ENCODE data around the gene XYLT1.

XYLT1 gene

DNA sequence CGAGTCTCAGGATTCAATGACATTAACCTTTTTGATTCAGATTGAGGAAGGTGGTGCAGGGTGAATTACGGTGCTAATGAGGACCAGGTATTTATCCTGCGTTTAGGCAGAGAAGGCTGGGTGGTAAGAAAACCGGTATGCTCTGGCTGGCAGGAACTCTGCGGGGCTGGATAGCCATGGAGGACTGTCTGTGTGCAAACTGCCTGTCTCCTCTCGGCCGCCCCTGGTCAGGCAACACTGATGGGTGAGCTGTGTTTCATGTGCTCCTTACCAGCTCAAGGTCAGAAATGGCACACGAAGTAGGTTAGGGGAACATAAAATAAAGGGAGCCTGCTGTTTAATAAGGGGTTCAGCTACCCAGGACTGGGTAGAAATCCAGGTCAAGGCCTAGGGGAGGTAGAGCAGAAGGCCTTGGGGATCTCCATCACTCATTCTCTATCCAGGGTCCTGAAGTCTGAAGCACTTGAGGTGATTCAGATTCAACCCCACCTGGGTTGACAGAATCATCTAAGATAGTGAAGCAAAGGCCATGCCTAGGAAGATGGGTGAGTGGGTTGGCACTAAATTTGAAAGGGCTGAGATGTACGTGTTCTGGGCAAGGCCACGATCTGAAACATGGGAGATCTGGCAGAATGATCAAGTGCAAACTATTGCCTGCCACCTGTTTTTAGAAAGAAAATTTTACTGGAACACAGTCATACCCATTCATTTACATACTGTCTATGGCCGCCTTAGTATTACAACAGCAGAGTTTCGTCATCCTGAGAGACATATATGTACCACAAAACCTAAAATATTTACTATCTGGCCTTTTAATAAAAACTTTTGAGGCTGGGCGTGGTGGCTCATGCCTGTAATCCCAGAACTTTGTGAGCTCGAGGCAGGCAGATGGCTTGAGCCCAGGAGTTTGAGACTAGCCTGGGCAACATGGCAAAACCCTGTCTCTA, 292.5 kb downstream of the XYLT1 start:
- peak; percentile 60 for DNase-seq

DNA sequence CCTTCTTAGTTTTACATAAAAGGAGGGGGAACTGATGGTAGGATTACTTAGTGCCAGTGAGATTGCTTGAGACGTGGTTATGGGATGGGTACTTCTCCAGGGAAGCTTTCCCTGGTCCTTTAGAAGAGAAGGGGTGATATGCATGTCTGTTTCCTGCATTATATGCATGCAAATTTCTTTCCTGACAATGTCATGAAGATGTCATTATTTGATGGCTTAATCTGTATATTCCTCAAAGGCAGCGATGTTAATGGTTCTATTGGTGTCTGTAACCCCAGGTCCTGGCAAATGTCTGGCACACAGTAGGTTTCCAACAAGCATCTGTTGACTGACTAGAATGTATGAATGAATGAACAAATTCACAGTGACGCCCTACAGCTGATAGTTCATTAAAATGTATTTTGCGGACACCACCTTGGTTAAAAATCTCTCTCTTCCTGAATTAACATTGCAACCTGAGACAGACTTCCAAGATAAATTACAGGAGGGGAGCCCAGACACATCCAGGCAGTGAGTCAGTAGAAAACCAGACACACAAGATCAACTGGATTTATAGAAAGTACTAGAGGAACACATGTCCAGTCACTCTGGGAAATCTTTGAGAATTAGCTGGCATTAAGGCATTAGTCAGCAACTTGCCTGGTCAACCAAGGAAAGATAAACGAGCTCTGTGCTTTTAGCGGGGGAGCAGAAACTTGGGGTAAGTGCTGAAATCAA, 293.4 kb downstream of the XYLT1 start:
- DNase-seq, result peak; percentile 90

DNA sequence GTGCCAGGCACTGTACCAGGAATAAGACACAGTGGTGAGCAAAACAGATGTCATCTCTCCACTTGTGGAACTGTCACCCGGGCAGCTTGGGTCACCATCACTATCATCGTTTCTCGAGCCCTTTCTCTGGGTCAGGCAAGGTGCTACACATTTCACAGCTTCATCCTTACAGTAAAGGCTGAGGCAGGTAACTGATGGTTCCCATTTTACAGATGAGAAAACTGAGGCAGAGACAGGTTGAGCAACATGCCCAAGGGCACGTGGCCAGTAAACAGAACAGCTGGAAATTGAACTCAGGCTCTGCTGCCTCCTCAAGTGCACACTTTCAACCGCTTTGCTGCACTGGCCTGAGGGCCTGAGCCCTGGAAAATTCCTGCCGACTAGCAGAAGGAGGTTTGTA, 294.6 kb downstream of the XYLT1 start:
- DNase-seq, result no peak

DNA sequence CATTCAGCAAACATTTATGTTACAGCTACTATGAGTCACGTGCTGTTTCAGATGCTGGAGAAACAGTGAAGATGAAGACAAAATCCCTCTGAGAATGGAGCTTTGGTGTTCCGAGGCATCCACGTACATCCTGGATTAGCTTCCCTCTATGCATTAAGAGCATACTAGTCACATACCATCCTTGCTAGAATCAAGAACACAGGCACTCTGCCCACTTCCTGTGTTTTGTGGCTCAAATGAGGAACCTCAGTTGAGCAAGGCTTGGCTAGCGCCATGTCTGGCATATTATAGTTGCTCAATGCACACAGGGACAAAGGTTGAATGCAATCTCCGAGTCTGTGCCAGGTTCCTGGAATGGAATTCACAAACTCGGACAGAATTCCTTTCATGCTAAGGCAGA, 297.5 kb downstream of the XYLT1 start:
- peak; percentile 96 for DNase-seq

DNA sequence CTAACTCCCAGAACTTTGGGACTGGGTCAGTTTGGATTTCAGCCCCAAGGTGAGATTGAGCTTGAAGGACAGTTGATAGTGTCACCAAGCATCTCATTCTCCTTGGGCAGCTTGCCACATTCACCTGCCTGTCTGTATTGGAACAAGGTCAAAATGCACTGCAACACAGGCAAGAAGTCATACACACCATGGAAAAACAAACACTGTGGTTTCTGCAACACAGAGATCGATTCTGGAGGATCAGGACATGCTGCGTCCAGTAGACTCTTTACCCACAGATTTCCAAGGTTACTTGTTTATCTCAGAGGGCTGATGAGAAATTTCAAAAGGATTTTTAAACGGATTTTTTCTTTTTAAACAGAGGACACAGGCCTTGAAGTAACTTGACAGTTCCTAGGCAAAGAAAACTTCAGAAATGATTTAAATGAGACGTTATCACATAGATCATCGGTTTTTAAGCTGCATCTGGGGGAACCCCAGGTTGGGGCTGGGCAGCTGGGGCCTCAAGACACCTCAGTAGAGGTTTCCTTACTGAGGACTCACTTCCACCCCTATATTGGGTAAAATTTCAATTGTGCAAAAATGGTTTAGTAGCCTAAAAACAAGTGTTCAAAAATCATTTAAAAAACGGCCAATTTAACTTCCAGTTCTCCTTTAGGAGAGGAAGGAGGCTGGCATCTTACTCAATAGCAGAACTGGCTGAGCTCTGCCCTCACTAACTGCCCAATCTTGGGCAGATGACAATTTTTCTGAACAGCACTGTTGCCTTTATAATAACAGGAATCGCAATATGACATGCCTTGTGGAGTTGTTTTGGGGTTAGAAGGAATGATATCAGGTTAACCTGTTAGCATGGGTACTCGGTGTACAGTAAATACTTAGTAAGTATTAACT, 299.3 kb downstream of the XYLT1 start:
- DNase-seq, result no peak

DNA sequence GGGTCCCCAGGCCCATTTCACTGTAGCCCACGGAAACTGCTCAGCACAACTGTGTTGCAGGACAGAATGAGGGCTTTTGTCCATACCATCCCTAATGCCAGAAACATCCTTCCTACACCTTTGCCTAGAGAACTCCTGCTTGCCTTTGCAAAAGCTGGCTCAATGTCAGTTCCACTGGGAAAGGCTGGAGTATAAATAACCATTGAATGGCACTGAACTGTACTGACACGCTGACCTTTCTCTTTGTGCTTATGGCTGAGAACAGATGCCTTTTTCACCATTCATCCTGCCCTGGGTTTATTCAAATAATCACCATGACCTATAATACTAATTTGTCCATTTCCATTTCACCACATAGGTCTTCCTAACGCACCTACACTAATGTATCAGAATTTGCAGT, 300.3 kb downstream of the XYLT1 start:
- DNase-seq, result no peak

DNA sequence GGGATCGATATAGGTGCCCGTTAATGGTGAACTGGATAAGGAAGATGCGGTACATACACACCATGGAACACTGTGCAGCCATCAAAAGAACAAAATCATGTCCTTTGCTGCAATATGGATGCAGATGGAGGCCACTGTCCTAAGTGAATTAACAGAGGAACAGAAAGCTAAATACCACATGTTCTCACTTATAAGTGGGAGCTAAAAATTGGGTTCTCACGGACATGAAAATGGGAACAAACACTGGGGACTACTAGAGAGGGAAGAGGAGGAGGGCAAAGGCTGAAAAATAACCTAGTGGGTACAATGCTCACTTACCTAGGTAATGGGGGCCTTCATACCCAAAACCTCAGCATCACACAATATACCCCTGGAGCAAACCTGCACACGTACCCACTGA, 302.6 kb downstream of the XYLT1 start:
- DNase-seq, result no peak

DNA sequence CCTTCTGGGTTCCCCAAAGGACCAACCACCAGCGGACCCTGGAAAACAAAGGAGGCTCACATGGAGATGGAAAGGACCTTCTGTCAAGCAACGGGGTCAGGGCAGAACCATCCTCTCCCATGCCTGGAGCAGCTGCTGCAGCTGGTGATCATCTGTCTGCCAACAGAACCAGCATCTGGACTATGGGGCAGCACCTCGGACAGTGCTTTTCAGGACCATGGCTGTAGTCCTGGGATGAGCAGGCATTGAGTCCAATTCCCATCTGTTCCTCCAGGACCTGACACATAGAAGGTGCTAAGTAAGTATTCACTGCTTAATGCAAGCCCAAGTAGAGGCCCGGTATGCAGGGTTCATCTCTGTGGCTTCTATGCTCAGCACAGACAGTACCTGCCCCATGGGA, 304.7 kb downstream of the XYLT1 start:
- DNase-seq, result no peak

DNA sequence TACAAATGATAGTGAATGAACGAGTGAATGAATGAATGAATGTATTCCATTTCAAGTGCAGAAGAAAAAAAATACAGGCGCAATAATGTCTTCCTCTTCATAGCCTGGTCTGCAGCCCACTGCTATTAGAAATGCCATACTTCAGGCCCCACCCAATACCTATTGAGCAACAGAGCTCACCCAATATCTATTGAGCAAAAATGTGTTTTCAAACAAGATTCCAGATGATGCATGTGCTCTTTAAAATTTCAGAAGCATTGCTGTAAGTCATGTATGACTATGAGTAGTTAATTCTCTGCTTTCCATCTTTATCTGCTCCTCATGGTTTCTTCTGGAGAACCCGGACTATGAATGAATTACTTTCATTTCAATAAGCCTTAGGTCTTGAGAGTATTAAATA, 308.2 kb downstream of the XYLT1 start:
- no peak for DNase-seq

DNA sequence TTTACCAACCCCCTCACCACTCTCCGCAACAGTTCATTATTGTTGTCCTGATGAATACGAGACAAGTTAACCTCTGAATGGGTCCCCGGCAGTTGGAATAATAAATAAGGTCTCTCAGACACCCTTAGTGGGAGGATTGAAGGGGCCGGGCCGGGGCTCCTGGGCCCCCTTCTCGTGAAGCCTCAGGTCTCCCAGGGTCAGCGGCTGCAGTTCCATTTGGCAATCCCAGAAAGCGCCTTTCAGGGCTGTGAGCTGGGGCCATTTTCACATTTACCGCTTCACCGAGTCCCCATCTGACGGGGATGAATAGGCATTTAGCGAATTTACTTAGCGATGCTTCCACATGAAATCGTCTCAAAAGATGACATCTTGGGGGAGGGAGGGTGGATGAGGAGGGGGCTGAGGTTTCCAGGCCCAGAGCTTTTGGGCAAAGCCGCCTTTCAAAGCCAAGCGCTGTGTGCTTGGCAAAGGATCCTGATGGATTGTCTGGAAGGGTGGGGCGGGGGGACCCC, 309.8 kb downstream of the XYLT1 start:
- DNase-seq, result no peak

DNA sequence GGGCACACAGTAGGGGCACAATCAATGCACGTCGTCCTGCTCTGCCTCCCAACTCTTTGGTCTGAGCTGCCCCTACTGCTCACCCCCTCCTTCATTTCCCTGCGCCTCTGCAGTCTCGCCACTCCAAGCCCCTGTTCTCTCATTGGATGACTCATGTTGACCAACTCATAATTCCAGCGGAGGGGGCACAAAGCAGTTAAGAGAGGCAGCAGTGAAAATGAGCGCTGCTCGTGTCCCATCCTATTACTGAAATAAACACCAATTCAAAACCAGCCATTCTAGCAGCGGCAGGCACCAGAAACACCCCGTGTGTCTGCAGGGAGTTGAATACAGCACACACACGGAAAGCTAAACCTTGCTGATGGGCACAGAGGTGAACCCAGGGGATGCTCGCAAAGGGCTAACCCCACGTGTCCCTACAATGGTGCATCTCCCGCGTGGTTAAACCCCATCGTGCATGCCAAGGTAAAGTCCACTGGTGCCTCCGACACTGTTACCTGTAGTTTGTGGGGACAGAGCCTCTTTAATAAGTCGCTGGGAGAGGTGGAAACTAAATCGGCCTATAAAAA, 310.4 kb downstream of the XYLT1 start:
- DNase-seq, result peak; percentile 68

DNA sequence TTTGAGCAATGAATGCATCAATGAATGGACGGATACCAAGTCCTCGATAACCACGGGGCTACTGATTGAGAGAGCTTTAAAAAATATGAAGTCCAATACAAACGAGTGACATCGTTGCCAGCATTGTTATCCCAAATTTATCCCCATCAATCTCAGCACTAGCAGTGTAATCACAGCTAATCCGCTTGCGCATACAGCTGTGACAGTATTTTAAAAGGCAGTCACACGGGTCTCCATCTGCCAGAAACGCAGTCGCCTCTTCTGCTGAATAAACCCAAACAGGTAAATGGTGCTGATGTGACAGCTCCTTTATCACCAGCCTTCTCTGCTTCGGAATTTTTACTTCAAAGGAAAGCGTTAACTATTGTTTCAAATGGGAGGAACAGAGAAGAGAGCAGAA, 311.1 kb downstream of the XYLT1 start:
- DNase-seq, result no peak

DNA sequence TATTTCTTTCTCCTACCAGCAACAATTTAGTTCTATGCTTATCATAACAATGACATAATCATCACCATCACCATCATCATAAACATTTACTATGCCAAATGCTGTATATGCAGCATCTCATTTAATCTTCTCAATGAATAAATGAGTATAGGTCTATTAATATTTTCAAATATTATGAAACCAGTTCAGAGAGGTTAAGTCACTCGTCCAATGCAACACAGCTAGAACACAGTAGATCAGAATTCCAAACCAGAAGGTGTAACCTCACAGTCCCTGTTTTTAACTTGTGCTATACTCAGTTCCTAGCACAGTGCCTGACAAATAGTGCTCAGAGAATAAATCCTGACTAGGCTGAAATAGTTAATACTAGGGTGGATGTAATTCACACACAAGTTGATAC, 314.8 kb downstream of the XYLT1 start:
- no peak for DNase-seq

DNA sequence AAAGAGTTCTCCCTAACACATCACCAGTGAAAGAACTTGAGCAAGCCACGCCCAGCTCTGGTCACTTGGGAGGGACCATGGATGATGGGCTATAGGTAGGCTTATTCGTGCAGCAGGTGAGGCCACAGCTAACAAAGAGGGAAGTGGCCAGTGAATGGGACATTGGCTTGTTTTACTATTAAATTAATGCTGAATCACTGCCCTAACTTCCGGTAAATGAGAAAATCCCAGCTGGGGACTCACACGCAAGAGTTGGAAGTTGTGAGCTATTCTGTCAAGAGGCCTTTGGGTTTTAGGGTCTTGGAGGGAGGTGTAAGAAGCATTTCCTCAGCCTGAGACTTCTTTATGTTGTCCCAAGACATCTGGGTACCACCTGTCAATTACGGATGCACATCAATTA, 315.3 kb downstream of the XYLT1 start:
- no peak for DNase-seq

DNA sequence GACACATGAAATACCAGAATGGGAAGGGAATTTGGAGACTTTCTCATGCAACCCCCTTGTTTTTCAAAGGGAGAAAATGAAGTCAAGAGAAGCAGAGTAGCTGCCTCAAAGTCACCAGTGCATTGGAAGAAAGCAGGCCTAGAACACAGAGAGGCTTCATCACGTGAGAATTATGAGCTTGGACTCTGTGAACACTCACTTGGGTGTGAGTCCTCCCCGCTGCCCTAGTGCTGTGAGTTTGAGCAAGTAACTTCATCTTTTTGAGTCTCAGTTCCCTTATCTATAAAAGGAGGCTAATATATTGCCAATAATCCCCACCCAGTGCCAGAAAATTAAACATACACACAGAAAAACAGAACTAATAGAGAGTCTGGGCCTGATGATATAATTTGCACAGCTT, 315.8 kb downstream of the XYLT1 start:
- no peak for DNase-seq

DNA sequence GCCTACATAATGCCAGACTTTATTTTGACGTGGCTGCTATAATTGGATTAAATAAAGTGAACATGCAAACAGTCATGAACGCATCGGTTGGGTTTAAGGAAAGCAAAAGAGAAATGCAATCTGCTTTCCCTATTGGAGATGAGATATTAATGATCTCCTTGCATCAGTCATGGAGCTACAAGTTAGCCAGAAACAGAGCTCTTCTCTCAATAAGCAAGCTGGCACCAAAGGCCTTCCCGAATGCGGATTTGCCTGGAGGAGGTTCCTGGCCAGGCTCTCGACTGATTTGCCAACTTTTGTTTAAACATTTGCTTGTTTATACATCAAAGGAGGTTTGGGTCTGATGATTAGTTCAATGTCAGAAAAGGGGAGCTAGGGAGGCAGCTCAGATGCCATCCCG, 318.4 kb downstream of the XYLT1 start:
- no peak for DNase-seq

DNA sequence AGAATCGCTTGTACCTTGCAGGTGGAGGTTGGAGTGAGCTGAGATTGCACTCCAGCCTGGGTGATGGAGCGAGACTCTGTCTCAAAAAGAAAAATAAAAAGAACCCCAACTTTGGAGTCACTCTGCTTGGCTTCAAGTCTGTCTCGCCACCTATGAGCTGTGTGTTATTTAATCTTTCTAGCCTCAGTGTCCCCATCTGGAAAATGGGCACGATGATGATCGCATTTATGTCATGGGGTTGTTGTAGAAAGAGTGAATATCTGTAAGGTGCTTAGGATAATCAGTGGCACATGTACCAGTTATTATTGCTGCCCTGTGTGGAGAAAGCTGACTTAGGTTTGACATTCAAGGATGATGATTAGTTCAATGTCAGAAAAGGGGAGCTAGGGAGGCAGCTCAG, 319.4 kb downstream of the XYLT1 start:
- DNase-seq, result no peak

DNA sequence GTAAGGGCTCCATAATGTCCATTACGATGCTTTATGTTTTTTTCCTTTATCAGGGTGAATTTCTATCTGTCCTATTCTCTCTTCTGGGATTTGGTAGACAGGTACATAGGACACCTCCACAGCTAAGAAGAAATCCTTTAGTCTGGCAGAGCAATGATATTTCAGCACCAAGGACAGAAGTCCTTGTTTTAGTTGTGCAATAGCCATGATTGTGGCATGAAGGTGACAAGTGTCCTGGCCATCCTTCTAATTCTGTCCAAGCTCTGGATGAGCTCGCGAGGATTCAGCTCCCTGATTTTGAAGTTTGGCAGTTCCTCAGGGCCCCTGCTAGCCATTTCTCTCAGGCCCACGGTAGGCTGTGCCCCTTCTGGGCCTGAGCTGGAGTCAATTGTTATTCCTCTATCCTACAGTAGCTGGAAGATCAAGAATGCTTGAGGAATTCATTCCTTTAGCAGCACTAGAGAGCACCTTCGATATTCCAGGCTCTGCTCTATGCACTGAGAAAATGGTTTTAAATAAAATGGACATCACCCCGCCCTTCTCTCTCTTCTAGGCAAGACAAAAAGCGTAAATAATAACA, 320.8 kb downstream of the XYLT1 start:
- no peak for DNase-seq

DNA sequence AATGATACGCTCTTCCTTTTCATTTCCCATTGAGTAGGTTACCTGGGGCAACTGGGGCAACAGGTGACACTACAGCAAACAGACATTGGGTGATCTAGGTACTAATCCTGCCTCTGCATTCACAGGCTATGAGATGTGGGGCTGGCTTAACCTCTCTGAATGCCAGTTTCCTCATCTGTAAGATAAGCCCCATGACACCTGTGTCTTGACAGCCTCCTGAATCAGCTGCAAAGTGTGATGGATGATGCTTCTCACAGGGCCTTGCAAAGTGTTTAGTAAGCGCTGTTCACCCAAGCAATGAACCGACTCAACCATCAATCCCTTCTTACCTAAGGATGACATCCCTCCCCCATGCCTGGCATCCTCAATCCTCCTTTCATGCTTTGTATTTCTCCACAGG, 322.8 kb downstream of the XYLT1 start:
- no peak for DNase-seq

DNA sequence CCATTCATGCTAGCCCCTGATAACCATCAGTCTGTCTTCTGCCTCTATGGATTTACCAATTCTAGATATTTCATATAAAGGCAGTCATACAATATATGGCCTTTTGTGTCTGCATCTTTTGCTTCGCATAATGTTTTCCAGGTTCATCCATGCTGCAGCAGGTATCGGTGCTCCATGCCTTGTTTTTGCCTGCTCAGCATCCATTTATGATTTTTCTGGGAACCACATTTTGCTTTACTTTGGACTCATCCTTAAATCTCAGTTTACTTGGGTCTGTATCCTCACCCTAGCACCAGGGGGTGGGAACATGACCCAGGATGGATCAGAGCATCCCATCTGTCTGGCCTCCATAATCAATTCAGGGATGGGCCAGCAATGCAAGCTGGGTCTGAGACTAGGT, 325.7 kb downstream of the XYLT1 start:
- no peak for DNase-seq

DNA sequence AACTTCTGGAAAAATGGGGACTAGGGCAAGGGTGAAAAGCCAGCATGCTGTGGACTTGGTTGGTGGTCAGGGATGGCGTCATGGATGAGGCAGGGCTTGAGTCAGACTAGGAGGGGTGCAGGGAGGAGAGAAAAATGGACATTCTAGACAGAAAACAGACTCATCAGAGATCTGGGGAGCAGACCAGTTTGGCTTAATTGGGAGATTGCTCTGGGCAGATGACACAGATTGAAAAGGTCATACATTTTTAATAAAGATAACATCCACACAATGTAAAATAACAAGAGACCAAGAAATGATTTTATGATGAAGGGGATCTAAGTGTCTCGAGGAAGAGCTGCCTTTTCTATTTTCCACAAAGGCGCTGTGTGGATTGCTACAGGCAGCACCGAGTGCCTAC, 326.3 kb downstream of the XYLT1 start:
- no peak for DNase-seq

Data from fibroblast of skin of abdomen (primary cell).